GM21360 (cell line): ENCODE results near the gene SMAP2.
"Not testable (repeated sequence)": the region's sequence is repeated elsewhere in the genome, so short reads cannot be mapped to it uniquely, and the experiment has no call there.

Source experiments
- ATAC-seq: cut with Tn5 transposase; IDR thresholded peaks from one replicate; pipeline ENCODE4 v1.9.1; 2021; ENCODE audit warnings: mild to moderate bottlenecking, moderate library complexity; ENCODE audit not compliant: unreplicated experiment

The SMAP2 gene

DNA sequence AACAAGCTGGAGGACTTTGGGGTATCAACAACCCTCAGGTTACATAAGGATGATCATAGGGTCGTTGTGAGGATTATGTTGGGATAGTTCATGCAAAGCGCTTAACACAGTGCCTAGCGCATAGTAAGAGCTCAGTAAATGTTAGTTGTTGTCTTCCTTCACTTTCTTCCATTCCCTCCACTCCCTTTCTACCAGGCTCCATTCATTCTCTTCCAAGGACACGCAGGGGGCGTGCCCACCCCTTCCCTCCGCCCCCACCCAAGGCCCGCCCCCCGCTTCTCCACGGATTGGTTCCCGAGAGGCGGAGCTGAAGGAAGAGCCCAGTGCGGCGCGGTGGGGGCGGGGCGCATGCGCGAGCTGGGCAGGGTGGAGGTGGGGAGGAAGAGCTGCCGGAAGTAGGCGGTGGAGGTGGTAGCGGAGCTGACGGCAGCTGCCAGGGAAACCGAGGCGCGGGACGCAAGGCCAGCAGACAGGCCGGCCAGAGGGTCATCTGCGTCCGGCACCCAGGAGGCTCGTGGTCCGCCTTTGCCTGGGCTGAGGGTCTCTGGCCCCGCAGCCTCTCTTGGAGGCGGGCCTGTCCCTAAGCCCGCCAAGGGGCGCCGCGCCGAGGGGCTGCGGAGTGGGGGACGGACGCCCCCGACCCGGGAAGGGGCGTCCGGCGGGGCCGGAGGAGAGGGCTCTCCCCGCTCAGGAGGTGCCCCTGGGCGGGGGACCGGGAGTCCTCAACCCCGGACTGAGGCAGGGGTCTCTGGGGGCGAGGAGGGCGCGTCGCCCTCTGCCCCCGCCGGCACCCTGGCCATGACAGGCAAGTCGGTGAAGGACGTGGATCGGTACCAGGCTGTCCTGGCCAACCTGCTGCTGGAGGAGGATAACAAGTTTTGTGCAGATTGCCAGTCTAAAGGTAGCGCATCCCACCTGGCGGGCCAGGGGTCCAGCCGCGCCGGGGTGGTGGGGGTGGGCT, at the start of gene SMAP2:
Gene SMAP2 (plus strand): TSS at position 405 of the 961 bp plus-strand sequence. CDS start 394 bp downstream, at position 799.
- peak; percentile 81 for ATAC-seq

- not testable (repeated sequence) for ATAC-seq
Observed at GRCh38 chr1:40331403-40331802, 42.1 kb upstream of the SMAP2 start.

DNA sequence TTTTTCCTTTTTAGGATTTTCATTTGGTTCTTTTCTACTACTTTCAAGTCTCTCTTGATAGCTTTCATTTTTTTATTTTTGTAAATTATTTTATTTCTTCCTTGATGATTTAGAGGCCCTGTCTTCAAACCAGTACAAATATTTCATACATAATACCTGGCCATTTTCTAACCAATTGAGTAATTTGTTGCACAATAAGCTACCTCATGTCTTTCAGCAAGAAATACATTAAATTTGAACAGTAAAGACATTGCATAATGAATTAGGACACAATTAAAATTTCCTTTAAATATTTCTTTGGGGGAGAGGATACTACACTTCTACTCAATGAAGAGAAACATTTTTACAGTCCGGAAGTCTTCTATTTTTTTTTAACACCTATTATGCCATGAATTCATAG, 40.8 kb upstream of the SMAP2 start:
- ATAC-seq, result no peak

DNA sequence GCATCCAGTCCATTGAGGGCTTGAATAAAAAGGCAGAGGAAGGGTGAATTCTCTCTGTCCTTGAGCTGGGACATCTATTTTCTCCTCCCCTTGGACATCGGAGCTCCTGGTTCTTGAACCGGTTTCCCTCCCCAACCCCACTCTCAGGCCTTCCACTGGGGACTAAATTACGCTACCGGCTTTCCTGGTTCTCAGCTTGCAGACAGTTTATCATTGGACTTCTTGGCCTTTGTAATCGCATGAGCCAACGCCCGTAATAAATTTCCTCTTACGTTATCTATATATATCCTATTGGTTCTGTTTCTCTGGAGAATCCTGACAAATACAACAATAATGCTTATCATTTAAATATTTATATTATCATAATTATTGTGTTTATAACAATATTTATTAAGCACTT, 36.1 kb upstream of the SMAP2 start:
- ATAC-seq, result no peak

DNA sequence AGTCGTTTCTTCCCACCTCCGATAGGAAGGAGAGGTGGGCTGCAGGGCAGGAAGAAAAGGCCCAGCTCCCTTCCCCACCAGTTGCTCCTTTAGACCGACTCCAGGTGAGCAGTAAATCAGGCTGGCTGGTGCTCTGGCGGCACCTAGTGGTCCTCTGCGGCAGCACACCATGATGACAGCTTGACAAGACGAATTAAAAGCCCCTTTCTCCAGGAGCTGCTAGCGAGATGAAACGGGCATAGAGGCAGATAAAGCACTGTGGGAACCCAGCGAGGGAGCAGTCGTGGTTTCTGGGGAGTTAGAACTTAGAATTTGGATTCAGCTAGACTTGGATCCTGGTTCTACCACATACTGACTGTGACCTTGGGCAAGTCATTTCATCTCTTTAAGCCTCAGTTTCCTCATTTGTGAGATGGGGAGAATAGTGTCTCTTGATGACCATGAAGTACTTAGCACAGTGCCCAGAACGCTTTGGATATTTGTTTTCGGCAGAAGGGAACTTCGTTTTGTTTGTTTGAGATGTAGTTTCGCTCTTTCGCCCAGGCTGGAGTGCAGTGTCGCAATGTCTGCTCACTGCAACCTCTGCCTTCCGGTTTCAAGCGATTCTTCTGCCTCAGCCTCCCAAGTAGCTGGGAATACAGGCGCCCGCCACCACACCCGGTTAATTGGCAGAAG, 34.6 kb upstream of the SMAP2 start:
- ATAC-seq, result no peak

- no peak for ATAC-seq
Observed at GRCh38 chr1:40339420-40340323, 33.9 kb upstream of the SMAP2 start.

DNA sequence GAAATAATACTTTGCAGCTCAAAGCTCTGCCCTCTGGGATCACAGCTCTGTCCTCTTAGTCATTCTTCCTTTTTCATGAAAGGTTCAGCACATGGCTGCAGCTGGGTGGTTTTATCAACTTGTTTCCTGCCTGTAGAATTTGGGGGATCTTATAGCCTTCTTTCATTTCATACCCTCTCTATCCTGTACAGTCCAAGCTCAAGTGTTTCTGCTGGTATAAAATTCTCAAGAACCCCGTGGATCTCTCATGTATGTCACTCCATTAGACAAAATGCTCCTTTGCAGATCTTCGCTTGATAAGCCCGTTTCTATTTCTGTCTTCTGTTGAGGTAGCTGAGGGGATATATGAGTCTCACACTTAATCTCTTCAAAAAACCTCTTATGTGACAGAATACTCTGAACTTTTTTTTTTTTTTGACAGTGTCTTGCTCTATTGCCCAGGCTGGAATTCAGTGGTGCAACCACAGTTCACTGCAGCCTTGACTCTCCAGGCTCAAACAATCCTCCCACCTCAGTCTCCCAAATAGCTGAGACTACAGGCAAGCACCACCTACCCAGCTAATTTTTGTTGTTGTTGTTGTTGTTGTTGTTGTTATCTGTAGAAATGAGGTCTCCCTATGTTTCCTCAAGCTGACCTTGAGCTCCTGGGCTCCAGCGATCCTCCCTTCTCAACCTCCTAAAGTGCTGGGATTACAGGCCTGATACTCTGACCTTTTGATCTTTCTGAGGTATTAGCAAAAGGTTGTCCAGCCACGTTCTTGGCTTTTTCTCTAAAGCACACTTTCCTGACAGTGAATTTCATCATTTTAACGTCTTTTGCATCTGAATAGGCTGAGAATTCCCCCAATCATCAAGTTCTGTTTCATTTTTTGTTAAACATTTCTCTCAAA, 31.8 kb upstream of the SMAP2 start:
- ATAC-seq, result no peak

- ATAC-seq, result not testable (repeated sequence)
Observed at GRCh38 chr1:40342381-40342717, 31.2 kb upstream of the SMAP2 start.

GRCh38 chr1:40344597-40344996, 28.9 kb upstream of the SMAP2 start:
- no peak for ATAC-seq

DNA sequence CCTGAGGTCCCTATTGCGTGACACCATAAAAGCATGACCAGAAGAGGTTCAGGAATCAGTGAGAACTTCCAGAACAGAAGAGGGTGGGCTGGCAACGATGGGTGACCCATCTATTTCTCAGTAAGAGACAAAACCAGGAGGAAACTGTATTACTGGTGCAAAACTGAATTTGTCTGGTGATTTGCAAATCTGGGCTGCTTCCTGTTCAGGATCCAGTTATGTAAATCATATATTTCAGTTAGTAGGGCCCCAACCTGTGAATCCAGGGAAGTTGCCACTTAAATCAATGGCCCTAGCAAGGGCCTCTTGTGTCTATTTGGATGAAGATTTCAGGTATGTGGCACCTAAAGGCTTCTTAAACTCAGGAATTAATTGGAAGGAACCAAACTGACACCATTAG, 23.1 kb upstream of the SMAP2 start:
- ATAC-seq, result no peak

DNA sequence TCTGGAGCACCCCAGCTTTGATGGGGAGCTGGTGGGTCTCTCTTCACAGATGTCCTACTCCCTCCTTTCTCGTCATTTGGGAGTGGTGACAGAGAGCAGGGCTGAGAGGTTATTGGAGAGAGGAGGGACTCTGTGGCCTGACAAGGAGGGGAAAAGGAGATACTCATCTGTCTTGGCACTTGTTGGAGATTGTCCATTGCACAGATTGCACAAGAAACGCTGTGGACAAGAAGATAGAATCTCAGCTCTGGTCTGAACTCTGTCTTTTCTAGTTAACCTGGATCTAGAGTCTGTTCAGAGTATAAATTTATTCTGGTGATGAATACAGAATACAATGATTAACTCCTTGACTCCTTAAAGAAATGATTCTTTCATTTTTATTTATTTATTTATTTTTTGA, 22.4 kb upstream of the SMAP2 start:
- ATAC-seq, result no peak

DNA sequence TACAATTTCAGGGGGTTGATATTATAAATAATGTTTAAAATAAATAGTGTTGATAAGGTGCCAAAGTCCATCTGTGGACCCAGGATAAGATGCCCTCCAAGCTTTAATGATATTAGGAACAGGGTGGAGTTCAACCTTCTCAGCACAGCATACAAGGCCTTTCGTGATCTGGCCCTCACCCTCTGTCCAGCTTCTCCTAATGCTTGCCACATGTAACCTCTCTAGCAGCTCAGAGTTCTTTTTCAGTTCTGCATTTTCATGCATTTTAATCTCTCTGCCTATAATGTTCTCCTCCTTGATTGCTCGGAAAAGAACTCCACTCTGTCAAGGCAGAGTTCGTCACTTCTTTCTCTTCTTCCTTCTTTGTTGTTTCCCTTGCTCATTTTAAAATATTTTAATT, 21.4 kb upstream of the SMAP2 start:
- ATAC-seq, result no peak

DNA sequence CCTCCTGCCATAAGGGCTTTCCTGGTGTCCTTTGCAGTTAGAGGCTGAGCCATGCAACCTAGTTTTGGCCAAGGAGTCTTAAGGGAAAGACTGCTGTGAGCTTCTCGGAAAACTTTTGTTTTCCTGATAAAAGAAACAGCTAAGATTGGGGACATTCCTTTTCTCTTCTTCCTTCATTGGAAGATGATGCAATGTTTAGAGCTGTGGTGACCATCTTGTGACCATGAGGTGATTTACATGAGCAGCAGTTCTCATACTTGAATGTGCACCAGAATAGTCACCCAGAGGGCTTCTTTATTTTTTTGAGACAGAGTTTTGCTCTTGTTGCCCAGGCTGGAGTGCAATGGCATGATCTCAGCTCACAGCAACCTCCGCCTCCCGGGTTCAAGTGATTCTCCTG, 20.4 kb upstream of the SMAP2 start:
- no peak for ATAC-seq

DNA sequence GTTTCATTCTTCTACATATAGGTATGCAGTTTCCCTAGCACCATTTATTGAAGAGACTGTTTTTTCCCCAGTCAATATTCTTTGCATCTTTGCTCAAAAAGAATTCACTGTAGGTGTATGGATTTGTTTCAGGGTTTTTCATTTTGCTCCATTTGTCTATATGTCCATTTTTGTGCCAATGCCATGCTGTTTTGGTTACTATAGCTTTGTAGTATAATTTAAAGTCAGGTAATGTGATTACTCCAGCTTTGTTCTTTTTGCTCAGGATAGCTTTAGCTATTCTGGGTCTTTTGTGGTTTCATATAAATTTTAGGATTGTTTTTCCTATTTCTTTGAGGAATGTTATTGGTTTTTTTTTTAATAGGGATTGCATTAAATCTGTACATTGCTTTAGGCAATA, 15.9 kb upstream of the SMAP2 start:
- no peak for ATAC-seq

- ATAC-seq, result no peak
Observed at GRCh38 chr1:40360631-40361030, 12.9 kb upstream of the SMAP2 start.

DNA sequence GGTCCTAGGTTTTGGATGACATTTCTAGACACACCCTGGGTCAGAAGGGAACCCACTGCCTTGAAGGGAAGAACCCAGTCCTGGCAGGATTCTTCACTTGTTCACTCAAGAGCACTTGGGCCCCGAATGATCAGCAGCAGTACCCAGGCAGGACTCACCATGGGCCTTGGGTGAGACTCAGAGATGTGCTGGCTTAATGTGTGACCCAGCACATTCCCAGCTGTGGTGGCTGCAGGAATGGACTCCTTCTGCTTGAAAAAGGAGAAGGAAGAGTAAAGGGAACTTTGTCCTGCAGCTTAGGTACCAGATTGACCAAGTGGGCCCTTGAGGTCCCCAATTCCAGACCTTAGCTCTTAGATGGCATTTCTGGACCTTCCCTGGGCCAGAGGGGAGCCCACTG, 12.3 kb upstream of the SMAP2 start:
- ATAC-seq, result no peak

DNA sequence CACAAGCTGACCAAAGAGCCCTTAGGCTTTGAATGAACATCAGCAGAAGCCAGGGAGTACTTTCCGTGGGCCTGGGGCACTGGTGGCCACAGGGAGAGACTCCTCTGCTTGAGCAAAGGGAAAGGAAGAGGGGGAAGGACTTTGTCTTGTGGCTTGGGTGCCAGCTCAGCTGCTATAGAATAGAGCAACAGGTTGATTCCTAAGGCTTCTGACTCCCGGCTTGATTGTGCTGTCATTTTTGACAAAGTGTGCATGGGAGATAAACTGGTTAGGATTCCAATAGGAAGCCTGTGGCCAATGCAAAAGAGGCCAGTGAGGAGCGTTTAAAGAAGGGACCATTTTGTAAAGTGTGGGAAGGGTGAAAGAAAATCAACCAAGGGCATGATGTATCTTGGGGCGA, 11.9 kb upstream of the SMAP2 start:
- no peak for ATAC-seq

GRCh38 chr1:40362199-40362598, 11.3 kb upstream of the SMAP2 start:
- ATAC-seq, result no peak

GRCh38 chr1:40362699-40363098, 10.8 kb upstream of the SMAP2 start:
- no peak for ATAC-seq

- ATAC-seq, result peak; percentile 79
Observed at GRCh38 chr1:40363721-40364120, 9.8 kb upstream of the SMAP2 start.
